ENCODE measurements around the gene CAMK1. TPM values are rescaled to one million over a fixed set of nuclear protein-coding genes. Genes with fewer than 3 reads are reported as not detected.

CAMK1 gene
- total and polyA plus RNA-seq, 9 of the 15 experiments (the other 6 are each of a cell fraction or from before 2014, with no cell fraction given), result 0.23 to 10.7 (median 6.0) TPM

GRCh38 chr3:9749296-9749644, 20.5 kb downstream of the CAMK1 start (continued):
- TF ChIP-seq CEBPG (CRISPR knock-in tag; IDR thresholded peaks at IDR 0.05) (0 out of 2 replicates have a peak, but pooled peaks have one; percentile 3), CEBPG (tag; conservative IDR thresholded peaks at IDR 0.05 in 1 of 2, IDR thresholded peaks at IDR 0.05 in 1 of 2) (no peak), RFX7 (CRISPR knock-in tag; IDR thresholded peaks at IDR 0.05) (no peak), E2F3 (CRISPR knock-in tag; IDR thresholded peaks at IDR 0.05) (0 out of 2 replicates have a peak, but pooled peaks have one; percentile 24)

GRCh38 chr3:9748031-9748430, 21.7 kb downstream of the CAMK1 start:
- no TSS peak for BruUV-seq (replicated peaks)
- peaks cover 12 to 27% of the 10 kb centered on the region in 2 experiments; a peak in 4 of 5 replicates for H3K4me1 ChIP-seq (replicated peaks in 1 of 2; ENCODE audit: control insufficient read depth in 2 of 2, insufficient read depth in 2 of 2, low read length in 2 of 2)
- H3K79me2 ChIP-seq (ENCODE audit: control insufficient read depth, insufficient read depth, low read length), result peaks cover 16% of the 10 kb centered on the region
- ChIA-PET POLR2A (interaction anchor here (0.6 to 5.4 kb wide), 5 partner anchors 11 to 351 kb away, joined by 3 to 58 read pairs (median 4); partner anchors contain the start of gene BRPF1), CTCF (ENCODE audit: low intra/inter-chr PET ratio) (no interaction called here)
- H3K27ac ChIP-seq (ENCODE audit: extremely low read depth, low read depth, low read length), result no peak overlapping the region
- 88% methylated on average over 2 of the region's 2 CpGs for WGBS (ENCODE audit: insufficient coverage, low coverage, missing lambda C conversion rate)
- no peaks in the 10 kb centered on the region for H3K9me3 ChIP-seq (replicated peaks; ENCODE audit: control insufficient read depth, insufficient read depth, low read depth, low read length)
- ATAC-seq, result no peak
- no peaks in the 10 kb centered on the region for H4K20me1 ChIP-seq (replicated peaks; ENCODE audit: control insufficient read depth, insufficient read depth, low read length)
- no peak overlapping the region for H3K4me2 ChIP-seq (ENCODE audit: insufficient read depth, low read length)
- H3K4me3 ChIP-seq, result no peak overlapping the region
- intact Hi-C loops (cut with micrococcal nuclease), result no loop called here
- FAIRE-seq, result no peak
- no peaks in the 10 kb centered on the region for H3K9me1 ChIP-seq (ENCODE audit: control insufficient read depth, insufficient read depth, low read length)
- no peaks in the 10 kb centered on the region for H3K27me3 ChIP-seq (ENCODE audit: control insufficient read depth in 2 of 2, insufficient read depth in 2 of 2, low read length in 2 of 2)
- no peak overlapping the region for H2AFZ ChIP-seq (ENCODE audit: low read depth, low read length)
- DNase-seq (ENCODE audit: extremely low read depth in 1 of 4, low spot score in 3 of 4), result no peak
- H3K9ac ChIP-seq (ENCODE audit: insufficient read depth in 1 of 2, low read depth in 2 of 2, low read length in 2 of 2), result no peak overlapping the region
- TF ChIP-seq ZNF316 (IDR thresholded peaks at IDR 0.05) (peak; percentile 33), ZNF197 (CRISPR knock-in tag; IDR thresholded peaks at IDR 0.05; ENCODE audit: low read depth) (no peak)
- in situ Hi-C loops (cut with MboI), result no loop called here
- peaks cover 79% of the 10 kb centered on the region for H3K36me3 ChIP-seq (ENCODE audit: control insufficient read depth, insufficient read depth, low read length)
